Measurements from ENCODE around the gene MAMDC2. TPM values are rescaled to one million over a fixed set of nuclear protein-coding genes. Genes with fewer than 3 reads are reported as not detected.

Gene MAMDC2
- total and polyA plus RNA-seq, 2 of the 4 experiments (the other 2 are of a cell fraction) = 5.0 to 5.2 TPM

DNA sequence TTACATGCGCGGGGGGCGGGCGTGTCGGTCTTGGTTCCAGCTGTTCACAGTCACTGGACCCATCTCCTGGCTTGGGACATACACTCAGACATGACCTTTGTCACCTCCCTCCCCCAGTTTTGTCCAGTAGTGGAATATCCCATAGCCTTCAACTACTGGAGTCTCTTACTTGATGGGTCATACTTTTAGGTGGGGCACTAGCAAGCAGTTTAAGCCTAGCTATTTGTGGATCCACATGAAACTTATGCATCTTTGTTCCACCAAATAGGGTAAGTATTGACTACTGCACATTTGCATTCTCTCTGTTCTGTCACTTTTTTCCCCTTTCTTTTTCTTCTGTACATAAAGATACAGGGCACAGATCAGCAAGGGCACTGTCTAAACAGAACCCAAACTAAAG lies 15.4 kb upstream of the MAMDC2 start:
- Histone ChIP-seq H3K4ac (ENCODE audit: low read depth, low read length) (no peak overlapping the region), H3K9me1 (ENCODE audit: insufficient read depth, low read length) (no peaks in the 10 kb centered on the region), H3K27ac (ENCODE audit: insufficient read depth, low read length) (no peak overlapping the region), H3K56ac (ENCODE audit: extremely low read depth, insufficient read depth, low read length) (no peak overlapping the region), H3K18ac (ENCODE audit: low read depth, low read length) (no peak overlapping the region), H2BK15ac (ENCODE audit: low read depth, low read length) (no peak overlapping the region), H4K20me1 (ENCODE audit: insufficient read depth, low read length) (no peaks in the 10 kb centered on the region), H2BK20ac (ENCODE audit: low read depth, low read length) (no peak overlapping the region), H3K4me3 (ENCODE audit: insufficient read depth, low read depth, low read length) (no peak overlapping the region), H3K23ac (ENCODE audit: low read depth, low read length) (no peak overlapping the region), H3K27me3 (ENCODE audit: control insufficient read depth, insufficient read depth, low read length) (no peaks in the 10 kb centered on the region), H3K14ac (replicated peaks; ENCODE audit: low read depth, low read length) (no peak overlapping the region), H3K4me2 (ENCODE audit: low read depth, low read length) (no peak overlapping the region), H3K36me3 (ENCODE audit: control insufficient read depth, insufficient read depth, low read length) (no peaks in the 10 kb centered on the region), H2AFZ (replicated peaks; ENCODE audit: low read length, poor library complexity) (no peak overlapping the region), H2AK5ac (ENCODE audit: low read depth, low read length) (no peak overlapping the region), H2AK9ac (replicated peaks; ENCODE audit: low read depth, low read length, poor library complexity) (no peak overlapping the region), H4K91ac (ENCODE audit: insufficient read depth, low read depth, low read length) (no peak overlapping the region), H4K5ac (ENCODE audit: low read depth, low read length) (no peak overlapping the region), H3K9me3 (ENCODE audit: control insufficient read depth, insufficient read depth, low read length) (no peaks in the 10 kb centered on the region), H3K4me1 (ENCODE audit: control insufficient read depth, insufficient read depth, low read length) (no peaks in the 10 kb centered on the region), H4K8ac (ENCODE audit: low read depth in 2 of 2, low read length in 2 of 2) (no peak overlapping the region), H3K9ac (ENCODE audit: low read depth, low read length) (no peak overlapping the region), H2BK120ac (ENCODE audit: low read depth, low read length) (no peak overlapping the region), H2BK5ac (ENCODE audit: low read depth, low read length, poor library complexity, severe bottlenecking) (no peak overlapping the region), H3K79me1 (ENCODE audit: low read depth in 1 of 2, low read length in 2 of 2) (no peaks in the 10 kb centered on the region)
- in situ Hi-C loops (cut with MboI; ENCODE audit: low sequenced_read_pairs) = no loop called here
- ChIA-PET POLR2A (ENCODE audit: unreplicated experiment) (no interaction called here), CTCF (no interaction called here)
- TF ChIP-seq, protein P1, sequence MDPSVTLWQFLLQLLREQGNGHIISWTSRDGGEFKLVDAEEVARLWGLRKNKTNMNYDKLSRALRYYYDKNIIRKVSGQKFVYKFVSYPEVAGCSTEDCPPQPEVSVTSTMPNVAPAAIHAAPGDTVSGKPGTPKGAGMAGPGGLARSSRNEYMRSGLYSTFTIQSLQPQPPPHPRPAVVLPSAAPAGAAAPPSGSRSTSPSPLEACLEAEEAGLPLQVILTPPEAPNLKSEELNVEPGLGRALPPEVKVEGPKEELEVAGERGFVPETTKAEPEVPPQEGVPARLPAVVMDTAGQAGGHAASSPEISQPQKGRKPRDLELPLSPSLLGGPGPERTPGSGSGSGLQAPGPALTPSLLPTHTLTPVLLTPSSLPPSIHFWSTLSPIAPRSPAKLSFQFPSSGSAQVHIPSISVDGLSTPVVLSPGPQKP (IDR thresholded peaks at IDR 0.05; ENCODE audit: borderline replicate concordance, low read depth, low read length) = no peak
- no peak for TF ChIP-seq RFX5 (IDR thresholded peaks at IDR 0.05; ENCODE audit: low read depth, low read length)
- no peak for TF ChIP-seq CEBPB (IDR thresholded peaks at IDR 0.05; ENCODE audit: low read depth, low read length)
- TF ChIP-seq, protein P2, sequence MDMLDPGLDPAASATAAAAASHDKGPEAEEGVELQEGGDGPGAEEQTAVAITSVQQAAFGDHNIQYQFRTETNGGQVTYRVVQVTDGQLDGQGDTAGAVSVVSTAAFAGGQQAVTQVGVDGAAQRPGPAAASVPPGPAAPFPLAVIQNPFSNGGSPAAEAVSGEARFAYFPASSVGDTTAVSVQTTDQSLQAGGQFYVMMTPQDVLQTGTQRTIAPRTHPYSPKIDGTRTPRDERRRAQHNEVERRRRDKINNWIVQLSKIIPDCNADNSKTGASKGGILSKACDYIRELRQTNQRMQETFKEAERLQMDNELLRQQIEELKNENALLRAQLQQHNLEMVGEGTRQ (IDR thresholded peaks at IDR 0.05; ENCODE audit: low read depth, low read length) = no peak
- no peak for TF ChIP-seq RCOR1 (IDR thresholded peaks at IDR 0.05; ENCODE audit: insufficient replicate concordance, low read length)
- TF ChIP-seq BHLHE40 (IDR thresholded peaks at IDR 0.05; ENCODE audit: low read depth, low read length) = no peak
- BruUV-seq (replicated peaks) = no TSS peak
- intact Hi-C loops (cut with micrococcal nuclease) = no loop called here
- no peak for DNase-seq
- dilution Hi-C loops (cut with HindIII; ENCODE audit: low sequenced_read_pairs, unreplicated experiment) = no loop called here
- no peak for ATAC-seq (ENCODE audit: low read depth)
- 92% methylated on average over 5 of the region's 5 CpGs; no CpG with 5 or more reads in 1 of the 2 experiments for WGBS, 2 experiments (ENCODE audit: extremely low coverage in 2 of 2, insufficient read length in 1 of 2)

All from IMR-90 (cell line).